Right lobe of liver (tissue), 4 donors: ENCODE data around the gene GPX8.

ENCODE experiments used
- POLR2A ChIP-seq: fragments of 450-650 bp; IDR thresholded peaks from one replicate; pipeline ENCODE4 v1.6.1; 2017; ENCODE audit warnings: antibody characterized with exemption, mild to moderate bottlenecking
- TF ChIP-seq, protein P1 (sequence below), 4 donors: fragments of 200-600 bp in 3 of 4; fragments of 450-650 bp in 1 of 4; IDR thresholded peaks; one replicate each; pipeline versions ENCODE4 v1.5.1 to v1.8.0; 2016 to 2022; ENCODE audit warnings: antibody characterized with exemption in 4 of 4, mild to moderate bottlenecking in 2 of 4
- donor health status: DM: no; HTN: no; CAD: no.
- donor health status: DM: no; HTN: no; CAD: no.
- donor health status: DM: no; HTN: yes; CAD: no.

DNA sequence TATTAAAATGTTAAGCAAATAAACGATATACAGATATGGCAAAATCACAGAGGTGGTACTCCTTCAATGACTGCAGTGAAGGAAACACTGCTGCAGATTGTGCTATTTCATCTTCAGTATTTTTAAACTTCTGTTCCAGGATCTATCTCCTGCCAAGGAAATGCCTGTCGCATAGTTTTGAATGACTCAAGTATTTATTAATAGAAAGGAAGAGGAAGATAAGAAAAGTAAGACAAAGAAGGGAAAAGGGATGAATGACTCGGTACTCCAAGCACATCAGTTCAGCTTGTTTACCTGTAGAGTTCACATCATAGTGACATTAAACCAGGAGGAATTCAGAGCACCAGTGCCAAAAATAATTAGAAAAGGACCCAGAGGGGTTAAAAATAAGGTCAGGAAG is 5.1 kb upstream of the GPX8 start:
- TF ChIP-seq, protein P1, sequence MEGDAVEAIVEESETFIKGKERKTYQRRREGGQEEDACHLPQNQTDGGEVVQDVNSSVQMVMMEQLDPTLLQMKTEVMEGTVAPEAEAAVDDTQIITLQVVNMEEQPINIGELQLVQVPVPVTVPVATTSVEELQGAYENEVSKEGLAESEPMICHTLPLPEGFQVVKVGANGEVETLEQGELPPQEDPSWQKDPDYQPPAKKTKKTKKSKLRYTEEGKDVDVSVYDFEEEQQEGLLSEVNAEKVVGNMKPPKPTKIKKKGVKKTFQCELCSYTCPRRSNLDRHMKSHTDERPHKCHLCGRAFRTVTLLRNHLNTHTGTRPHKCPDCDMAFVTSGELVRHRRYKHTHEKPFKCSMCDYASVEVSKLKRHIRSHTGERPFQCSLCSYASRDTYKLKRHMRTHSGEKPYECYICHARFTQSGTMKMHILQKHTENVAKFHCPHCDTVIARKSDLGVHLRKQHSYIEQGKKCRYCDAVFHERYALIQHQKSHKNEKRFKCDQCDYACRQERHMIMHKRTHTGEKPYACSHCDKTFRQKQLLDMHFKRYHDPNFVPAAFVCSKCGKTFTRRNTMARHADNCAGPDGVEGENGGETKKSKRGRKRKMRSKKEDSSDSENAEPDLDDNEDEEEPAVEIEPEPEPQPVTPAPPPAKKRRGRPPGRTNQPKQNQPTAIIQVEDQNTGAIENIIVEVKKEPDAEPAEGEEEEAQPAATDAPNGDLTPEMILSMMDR (IDR thresholded peaks at IDR 0.05), result no peak
- TF ChIP-seq POLR2A, result no peak
